NCI-H345 treated with DMSO at 0.1 percent for 48 hours (cell line): ENCODE measurements around the gene UPK3BL2.
"Not testable (repeated sequence)": the region's sequence is repeated elsewhere in the genome, so short reads cannot be mapped to it uniquely, and the experiment has no call there.

Source experiments
- DNase-seq: peaks from one replicate; lab custom pipeline; 2025; ENCODE audit not compliant: unreplicated experiment; lab: John Stamatoyannopoulos, UW

Gene UPK3BL2, protein sequence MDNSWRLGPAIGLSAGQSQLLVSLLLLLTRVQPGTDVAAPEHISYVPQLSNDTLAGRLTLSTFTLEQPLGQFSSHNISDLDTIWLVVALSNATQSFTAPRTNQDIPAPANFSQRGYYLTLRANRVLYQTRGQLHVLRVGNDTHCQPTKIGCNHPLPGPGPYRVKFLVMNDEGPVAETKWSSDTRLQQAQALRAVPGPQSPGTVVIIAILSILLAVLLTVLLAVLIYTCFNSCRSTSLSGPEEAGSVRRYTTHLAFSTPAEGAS

DNA sequence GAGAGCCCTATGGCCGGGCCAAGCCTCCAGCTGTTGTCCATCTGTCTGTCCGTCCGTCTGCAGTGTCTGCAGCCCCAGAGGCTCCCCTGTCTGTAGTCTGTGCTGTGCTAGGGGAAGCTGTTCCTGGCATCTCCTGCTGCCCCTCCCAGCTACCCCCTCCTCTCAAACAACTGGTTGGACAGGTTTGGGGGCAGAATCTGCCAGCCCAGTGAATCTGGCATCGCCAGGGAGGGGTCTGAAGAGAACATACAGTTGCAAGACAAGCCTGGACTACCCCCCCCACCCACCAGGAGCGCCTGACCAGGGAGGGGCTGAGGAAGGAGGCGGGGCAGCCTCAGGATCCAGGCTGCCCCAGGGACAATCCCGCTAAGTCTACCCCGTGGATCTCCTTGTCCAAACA lies at the start of gene UPK3BL2:
UPK3BL2 (minus strand) TSS at position 101 of the 400 bp plus-strand sequence; CDS start at position 41, 60 bp downstream.
- not testable (repeated sequence) for DNase-seq

DNA sequence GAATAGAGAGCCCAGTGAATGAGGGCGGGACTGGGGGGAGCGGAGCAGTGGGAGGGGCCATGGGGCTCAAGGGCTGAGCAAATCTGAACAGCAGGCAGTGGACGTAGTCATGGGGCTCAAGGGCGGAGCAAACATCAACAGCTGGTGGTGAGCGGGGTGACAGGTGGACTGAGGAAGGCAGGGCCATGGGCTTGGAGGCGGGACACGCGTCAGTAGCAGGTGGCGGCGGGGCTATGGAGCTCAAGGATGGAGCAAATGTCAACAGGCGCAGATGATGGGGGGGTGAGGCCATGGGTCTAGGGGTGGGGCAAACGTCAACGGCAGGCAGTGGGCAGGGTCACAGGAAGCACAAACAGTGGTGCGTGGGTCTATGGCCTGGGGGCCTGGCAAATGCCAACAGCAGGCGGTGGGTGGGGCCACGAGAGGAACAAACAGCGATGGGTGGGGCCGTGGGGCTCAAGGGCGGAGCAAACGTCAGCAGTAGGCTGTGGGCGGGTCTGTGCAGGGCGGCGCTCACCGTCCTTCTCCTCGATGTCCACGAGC lies 49.1 kb upstream of the UPK3BL2 start:
- DNase-seq = not testable (repeated sequence)

DNA sequence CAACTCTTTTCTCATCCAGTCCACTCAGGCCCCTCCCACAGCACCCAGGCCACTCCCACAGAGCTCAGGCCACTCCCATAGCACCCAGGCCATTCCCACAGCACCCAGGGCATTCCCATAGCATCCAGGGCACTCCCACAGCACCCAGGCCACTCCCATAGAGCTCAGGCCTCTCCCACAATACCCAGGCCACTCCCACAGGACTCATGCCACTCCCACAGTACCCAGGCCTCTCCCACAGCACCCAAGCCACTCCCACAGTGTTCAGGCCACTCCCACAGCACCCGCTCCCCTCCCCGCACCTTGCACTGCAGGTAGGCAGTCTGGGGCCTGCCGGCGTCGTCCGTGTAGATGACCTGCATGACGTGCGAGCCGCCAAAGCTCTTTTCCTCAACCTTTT lies 46.4 kb upstream of the UPK3BL2 start:
- DNase-seq = not testable (repeated sequence)

DNA sequence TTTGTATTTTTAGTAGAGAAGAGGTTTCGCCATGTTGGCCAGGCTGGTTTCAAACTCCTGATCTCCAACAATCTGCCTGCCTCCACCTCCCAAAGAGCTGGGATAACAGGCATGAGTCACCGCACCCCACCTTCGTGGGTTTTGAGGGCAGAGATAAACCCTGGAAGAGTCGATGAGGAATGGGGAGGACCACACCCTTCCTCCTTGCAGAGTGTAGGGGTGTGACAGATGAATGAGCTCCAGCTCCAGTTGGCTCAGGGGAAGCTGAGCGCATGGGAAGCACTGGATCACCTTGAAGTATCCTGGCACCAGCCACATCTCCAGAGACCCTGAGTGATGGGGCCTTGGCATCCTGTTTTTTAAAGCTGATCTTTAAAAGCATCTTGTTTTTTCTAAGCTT lies 40.0 kb upstream of the UPK3BL2 start:
- DNase-seq = not testable (repeated sequence)

DNA sequence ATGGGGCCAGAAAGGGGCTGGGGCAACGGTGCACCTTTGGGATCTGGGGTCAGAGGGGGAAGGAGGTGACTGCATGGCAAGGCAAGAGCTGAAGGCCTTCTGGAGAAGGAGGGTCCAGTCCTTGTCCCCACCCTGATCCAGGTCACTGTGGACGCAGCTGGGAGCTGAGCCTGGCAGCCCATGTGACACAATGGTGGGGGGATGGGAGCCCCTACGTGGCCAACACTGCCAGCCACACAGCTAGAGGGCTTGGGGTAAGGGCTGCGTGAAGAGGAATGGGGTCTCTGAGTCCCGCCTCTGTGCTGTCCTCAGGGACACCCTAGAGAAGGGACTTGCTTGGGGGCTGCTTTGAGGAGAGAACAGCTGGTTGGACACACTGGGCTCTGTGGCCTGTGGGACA lies 38.2 kb upstream of the UPK3BL2 start:
- DNase-seq = not testable (repeated sequence)

DNA sequence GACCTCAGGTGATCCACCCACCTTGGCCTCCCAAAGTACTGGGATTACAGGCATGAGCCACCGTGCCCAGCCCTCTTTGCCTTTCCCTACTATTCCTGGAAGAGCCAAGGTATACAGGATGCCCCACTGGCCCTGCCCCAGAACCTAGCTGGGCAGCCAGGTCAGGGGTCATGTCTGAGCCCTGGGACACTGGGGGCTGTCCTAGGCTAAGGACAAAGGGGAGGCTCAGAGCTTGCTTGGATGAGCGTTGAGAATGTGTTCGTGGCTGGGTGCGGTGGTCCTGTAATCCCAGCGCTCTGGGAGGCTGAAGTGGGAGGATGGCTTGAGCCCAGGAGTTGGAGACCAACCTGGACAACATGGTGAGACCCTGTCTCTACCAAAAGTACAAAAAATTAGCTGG lies 35.0 kb upstream of the UPK3BL2 start:
- DNase-seq = not testable (repeated sequence)

DNA sequence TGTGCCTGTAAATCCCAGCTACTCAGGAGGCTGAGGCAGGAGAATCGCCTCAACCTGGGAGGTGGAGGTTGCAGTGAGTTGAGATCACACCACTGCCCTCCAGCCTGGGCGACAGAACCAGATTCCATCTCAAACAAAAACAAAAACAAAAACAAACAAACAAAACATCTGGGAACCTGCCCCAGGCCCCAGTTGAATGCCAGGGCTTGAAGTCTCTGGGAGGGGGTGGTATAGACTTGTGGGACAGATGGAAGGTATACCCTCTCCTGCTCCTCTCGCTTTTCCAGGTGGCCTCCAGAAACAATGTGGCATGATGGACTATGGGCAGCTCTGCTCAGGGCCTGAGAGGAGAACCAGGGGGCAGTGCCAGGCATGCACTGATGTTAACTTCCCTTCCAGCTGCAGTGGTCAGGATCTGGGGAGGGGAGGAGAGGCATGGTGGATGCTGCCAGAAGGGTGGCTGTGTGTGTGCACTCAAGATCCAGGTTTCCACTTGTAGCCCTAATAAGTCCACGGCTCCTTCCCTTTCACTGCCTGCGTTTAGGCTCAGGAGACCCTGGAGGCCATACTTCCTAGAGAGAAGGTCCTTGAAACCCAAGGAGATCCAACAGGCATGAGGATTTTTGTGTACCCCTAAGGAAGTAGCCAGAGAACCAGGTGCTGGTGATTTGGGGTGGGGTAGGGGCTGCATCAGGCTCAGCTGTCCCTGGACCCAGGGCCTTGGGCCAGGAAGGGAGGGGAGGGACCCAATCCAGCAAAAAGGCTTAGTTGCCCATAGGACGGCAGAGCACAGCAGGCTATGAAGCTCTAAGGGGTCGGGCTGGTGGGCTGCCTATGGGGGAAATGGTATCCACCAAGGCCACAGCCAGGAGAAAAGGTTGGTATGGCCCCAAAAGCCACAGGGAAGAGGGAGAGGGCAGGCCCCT lies 34.1 kb upstream of the UPK3BL2 start:
- DNase-seq = not testable (repeated sequence)

DNA sequence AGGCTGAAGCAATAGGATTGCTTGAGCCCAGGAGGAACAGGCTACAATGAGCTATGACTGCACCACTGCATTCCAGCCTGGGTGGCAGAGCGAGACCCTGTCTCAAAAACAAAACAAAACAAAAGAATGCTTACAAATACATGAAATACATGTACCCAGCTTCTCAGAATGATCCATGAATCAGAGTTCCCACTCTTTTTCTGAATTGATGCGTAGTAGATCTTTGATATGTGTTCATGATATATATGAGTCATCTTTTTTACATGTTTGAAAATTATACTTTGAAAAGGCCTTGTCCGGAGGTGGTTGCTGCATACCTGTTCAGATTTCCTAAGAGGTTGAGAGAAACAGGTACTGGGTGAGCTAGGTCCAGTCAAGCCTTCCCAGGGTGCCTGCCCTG lies 32.9 kb upstream of the UPK3BL2 start:
- not testable (repeated sequence) for DNase-seq

DNA sequence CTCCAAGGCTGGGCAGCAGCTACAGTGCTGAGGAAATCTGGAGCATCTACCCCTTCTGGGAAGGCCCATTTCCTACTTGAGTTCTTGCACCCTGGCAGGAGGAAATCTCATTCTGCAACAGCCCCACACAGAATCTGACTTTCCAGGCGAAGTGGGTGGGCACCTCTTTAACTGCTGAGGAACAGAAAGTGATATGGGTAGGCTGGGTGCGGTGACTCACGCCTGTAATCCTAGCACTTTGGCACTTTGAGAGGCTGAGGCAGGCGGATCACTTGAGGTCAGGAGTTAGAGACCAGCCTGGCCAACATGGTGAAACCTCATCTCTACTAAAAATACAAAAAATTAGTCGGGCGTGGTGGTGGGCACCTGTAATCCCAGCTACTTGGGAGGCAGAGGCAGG lies 31.1 kb upstream of the UPK3BL2 start:
- DNase-seq = not testable (repeated sequence)

DNA sequence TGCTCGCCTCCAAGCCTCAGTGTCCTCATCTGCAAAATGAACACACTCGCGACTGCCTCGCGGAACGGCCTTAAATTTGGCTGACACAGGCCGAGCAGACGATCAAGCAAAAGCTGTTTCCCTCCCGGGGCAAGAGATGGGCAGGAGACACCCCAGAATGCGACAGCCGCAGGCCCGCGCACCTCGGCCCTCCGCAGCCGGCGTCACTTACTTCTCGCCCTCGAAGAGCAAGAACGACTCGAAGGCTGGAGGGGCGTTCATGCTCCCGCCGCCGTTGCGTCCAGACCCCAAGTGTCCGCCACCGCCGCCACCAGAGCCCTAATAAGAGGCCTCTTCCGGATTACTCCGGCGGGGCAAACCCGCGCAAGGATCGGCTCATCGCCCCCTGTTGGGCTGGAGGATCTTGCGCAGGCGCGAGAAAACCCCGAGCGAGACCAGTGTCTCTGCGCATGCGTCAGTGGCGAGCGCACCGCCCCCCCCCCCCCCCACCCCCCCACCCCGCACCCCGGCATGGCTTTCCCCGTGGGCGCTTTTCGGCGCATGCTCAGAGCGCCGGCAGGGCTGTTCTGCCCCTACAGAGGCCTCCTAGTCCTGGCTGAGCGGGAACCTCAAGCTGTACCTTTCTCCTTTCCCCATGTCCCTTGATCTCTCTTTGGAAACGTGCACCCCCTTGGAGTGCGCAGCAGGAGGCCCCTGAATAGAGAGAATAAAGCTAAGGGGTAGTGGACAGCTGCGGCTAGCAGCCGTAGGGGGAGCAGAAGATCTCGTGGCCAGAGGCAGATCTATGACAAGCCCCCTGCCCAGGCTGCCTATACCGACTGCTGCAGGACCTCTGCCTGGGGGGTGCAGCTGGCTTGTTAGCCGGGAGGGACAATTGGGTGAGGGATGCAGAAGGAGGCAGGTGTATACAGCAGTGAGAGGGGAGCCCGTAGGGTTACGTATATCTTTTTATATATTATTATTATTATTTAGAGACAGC lies 29.1 kb upstream of the UPK3BL2 start, which contains the start of gene POLR2J3:
POLR2J3 (minus strand) TSS at position 323 of the 979 bp plus-strand sequence; CDS start at position 261, 62 bp downstream.
- DNase-seq = not testable (repeated sequence)

DNA sequence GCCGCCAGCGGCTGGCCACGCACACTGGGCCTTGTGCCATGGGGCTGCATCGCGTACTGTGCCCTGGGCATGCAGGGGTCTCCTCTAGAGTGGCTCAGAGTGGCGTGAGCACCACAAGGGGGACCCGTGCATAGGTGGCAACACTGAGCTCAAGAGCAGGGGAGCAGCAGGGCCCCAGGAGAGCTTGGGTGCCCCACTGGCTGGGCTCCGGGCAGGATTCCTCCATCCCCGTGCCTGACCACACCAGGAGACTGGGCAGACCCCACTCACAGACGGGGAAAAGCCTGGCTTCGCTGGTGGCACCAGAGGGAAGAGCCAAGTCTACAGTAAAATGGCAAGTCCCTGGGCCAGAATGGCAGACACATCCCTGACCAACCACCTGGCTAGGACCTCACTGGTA lies 25.1 kb upstream of the UPK3BL2 start:
- not testable (repeated sequence) for DNase-seq

DNA sequence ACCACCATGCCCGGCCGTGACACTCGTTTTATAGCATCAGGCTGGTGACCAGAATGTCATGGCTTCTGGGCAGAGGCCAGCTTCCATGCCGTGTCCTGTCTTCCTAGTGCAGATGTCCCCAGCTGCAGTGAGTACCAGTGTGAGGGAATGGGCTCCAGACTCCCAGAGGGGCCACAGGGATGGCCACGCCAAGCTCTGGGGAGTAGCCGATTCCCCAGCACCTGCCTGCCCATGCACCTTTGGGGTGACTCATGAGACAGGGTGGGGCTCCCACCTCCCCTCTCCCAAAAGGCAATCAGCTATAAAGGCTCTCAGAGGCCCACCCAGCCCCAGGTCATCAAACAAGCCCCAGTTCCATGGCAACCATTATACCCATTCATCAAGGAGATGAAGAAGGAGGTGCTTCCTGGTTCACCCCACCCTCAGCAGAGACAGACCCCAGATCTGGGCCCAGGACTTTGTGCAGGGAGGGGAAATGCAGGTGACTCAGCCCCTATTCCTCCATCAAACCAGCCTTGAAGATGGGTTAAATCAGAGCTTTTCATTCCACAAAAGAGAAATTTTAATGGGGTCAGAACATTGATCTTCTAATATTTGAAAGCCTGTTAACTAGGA lies 7.4 kb upstream of the UPK3BL2 start, which contains the start of gene SPDYE2:
SPDYE2 (plus strand) TSS at position 419 of the 615 bp plus-strand sequence. CDS start 2,030 bp downstream, outside the sequence.
- not testable (repeated sequence) for DNase-seq

DNA sequence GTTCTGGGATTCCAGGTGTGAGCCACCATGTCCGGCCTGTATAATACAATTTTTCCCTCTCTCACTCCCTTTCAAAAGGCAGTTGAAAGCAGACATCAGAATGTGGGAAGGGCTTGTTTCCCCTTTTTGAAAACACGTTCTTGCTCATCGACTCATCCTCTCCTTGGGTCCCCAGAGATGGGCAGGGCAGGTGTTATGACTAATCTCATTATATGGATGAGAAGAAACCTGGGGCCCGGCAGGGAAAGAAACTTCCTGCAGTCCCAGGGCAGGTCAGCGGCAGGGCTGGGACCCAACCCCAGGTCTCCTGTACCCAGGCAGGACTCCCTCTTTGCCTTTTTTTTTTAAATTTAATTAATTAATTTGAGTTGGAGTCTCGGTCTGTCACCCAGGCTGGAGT lies 2.9 kb upstream of the UPK3BL2 start:
- DNase-seq = not testable (repeated sequence)

DNA sequence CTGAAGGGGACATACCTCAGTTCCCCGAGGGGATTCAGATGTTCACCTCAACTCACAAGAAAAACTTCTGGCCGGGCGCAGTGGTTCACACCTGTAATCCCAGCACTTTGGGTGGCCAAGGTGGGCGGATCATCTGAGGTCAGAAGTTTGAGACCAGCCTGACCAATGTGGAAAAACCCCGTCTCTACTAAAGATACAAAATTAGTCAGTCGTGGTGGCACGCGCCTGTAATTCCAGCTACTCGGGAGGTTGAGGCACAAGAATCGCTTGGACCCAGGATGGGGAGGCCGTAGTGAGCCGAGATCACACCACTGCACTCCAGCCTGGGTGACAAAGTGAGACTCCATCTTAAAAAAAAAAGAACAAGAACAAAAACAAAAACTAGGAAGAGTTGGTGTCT lies 1.8 kb upstream of the UPK3BL2 start:
- DNase-seq = not testable (repeated sequence)

DNA sequence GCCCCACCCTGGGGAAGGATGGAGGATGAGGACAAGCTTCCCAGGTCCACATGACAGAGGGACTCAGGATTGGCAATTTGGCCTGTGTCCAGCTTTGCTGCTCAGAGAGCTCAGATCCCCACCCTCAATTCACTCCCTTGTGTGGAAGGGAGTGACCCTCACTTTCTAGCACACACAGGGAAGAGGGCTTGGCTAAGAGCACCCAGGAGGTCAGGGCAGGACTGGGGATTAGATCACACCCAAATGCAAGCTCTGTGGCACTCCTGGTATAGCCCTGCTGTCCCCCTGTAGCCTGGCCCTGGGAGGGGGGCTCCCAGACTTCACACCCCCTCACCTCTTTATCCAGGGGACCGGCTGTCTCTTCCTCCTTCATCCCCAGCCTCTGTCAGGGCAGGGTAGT lies 876 bp upstream of the UPK3BL2 start:
- not testable (repeated sequence) for DNase-seq

DNA sequence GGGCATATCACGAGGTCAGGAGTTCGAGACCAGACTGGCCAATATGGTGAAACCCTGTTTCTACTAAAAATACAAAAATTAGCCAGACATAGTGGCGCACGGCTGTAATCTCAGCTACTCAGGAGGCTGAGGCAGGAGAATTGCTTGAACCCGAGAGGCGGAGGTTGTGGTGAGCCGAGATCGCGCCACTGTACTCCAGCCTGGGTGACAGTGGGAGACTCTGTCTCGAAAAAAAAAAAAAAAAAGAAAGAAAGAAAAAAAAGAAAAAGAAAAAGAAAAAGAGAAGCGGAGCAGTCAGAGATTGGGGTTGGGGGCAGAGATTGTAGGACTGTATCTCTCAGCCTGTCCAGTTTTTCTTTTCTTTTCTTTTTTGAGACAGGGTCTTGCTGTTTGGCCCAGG lies 725 bp downstream of the UPK3BL2 start:
- DNase-seq = not testable (repeated sequence)

DNA sequence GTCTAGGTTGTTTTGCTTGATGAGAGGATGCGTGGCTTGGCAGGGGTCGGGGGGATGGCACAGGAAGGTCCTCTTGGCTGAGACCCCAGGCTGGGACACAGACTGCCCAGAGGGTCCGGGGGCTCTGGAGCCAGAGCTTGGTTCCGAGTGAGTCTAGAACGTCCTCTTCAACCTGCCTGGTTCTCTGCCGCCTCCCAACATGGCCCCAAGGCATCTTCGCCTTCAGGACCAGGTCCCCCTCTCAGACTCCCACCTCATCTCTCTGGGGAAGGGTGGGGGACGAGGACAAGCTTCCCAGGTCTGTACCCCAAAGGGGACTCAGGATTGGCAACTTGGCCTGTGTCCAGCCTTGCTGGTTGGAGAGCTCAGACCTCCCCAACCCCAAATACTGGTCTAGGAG lies 1.4 kb downstream of the UPK3BL2 start:
- DNase-seq = not testable (repeated sequence)

DNA sequence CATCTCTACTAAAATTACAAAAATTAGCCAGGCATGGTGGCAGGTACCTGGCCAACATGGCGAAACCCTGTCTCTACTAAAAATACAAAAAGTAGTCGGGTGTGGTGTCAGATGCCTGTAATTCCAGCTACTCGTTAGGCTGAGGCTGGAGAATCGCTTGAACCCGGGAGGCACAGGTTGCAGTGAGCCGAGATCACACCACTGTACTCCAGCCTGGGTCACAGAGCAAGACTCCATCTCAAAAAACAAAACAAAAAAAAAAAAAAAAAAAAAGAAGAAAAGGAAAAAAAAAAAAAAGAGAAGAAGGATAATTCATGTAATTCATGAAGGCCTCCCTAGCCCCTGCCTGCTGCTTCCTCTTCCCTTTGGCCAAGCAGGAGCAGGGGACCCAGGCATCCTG lies 2.9 kb downstream of the UPK3BL2 start:
- DNase-seq = not testable (repeated sequence)

DNA sequence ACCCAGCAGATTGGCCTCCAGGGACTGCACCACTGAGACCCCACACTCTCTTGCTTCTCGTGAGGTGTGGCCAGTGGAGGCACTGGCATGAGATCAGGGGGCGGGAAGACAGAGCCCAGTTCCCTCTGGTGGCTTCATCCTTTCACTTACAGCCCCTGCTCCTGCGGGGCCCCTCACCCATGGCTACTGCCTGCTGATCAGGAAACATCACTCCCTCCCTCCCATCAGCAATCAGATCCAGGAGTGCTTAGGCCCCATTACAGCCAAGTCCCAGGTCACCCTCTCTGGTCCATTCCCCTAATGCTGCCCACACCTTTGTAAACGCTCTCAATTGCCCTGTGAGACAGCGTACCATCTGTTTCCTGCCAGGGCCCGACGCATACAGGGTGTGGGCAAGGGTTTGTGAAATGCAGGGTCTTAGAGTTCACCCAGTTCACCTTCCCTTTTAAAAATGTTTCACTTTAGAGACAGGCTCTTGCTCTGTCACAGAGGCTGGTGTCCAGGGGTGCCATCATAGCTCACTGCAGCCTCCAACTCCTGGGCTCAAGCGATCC lies 8.4 kb downstream of the UPK3BL2 start:
- not testable (repeated sequence) for DNase-seq
